H1 (cell line): Measurements from ENCODE around the gene SUDS3. TPM values are rescaled to one million over a fixed set of nuclear protein-coding genes. Genes with fewer than 3 reads are reported as not detected.

Source experiments
- BACH1 ChIP-seq: IDR thresholded peaks from 2 replicates; pipeline ENCODE4 v1.6.1; 2012; ENCODE audit warnings: low read length, improper control_type of control experiment
- CBX5 ChIP-seq: fragments of 300-800, 300-1000 bp; sonication (generic); IDR thresholded peaks from 2 replicates; pipeline ENCODE4 v1.7.1; 2016; ENCODE audit warnings: antibody characterized with exemption, low read length, low read depth
- CREB1 ChIP-seq: IDR thresholded peaks from 2 replicates; pipeline ENCODE4 v1.6.1; 2012; ENCODE audit warnings: inconsistent platforms
- CTBP2 ChIP-seq: IDR thresholded peaks from 2 replicates; pipeline ENCODE4 v1.7.0; 2011; ENCODE audit warnings: borderline replicate concordance, mild to moderate bottlenecking, moderate library complexity, mixed read lengths, low read length; ENCODE audit not compliant: insufficient read depth, insufficient read length
- EGR1 ChIP-seq: IDR thresholded peaks from 2 replicates; pipeline ENCODE4 v1.6.1; 2011; ENCODE audit warnings: low read depth, low read length, borderline replicate concordance
- EZH2 ChIP-seq: fragments of 200-600 bp; sonication (generic); IDR thresholded peaks from 2 replicates; pipeline ENCODE4 v1.7.1; 2012; ENCODE audit warnings: low read depth, mild to moderate bottlenecking, moderate library complexity, low read length, inconsistent platforms; ENCODE audit not compliant: severe bottlenecking
- GABPA ChIP-seq: IDR thresholded peaks from 2 replicates; pipeline ENCODE4 v1.6.1; 2011; ENCODE audit warnings: mild to moderate bottlenecking, low read length, moderate library complexity, borderline replicate concordance; ENCODE audit not compliant: insufficient read depth
- HDAC2 ChIP-seq, 2 experiments: fragments of 300-600 bp in 1 of 2; sonication (generic) in 1 of 2; IDR thresholded peaks; 2 replicates each; pipeline ENCODE4 v1.6.1; 2011 to 2012; ENCODE audit warnings: low read depth in 2 of 2, low read length in 2 of 2, mild to moderate bottlenecking in 2 of 2, moderate library complexity in 2 of 2, borderline replicate concordance in 1 of 2, inconsistent platforms in 1 of 2
- NANOG ChIP-seq: IDR thresholded peaks from 2 replicates; pipeline ENCODE4 v1.6.1; 2011; ENCODE audit warnings: low read length, low read depth, mild to moderate bottlenecking, inconsistent platforms; ENCODE audit not compliant: insufficient read depth, poor library complexity, severe bottlenecking
- RNF2 ChIP-seq: fragments of 200-900, 300-1000 bp; sonication (generic); IDR thresholded peaks from 2 replicates; pipeline ENCODE4 v1.7.1; 2016; ENCODE audit warnings: borderline replicate concordance, low read depth, mild to moderate bottlenecking, antibody characterized with exemption, low read length; ENCODE audit not compliant: poor library complexity, severe bottlenecking; ENCODE audit errors: missing control alignments
- SAP30 ChIP-seq: fragments of 300-600 bp; sonication (generic); IDR thresholded peaks from 2 replicates; pipeline ENCODE4 v1.7.1; 2012; ENCODE audit warnings: low read length, moderate library complexity, mild to moderate bottlenecking, inconsistent platforms; ENCODE audit not compliant: insufficient read depth, insufficient replicate concordance
- SIRT6 ChIP-seq: IDR thresholded peaks from one replicate; pipeline ENCODE4 v1.7.1; 2012; ENCODE audit warnings: low read length, inconsistent platforms
- SIX5 ChIP-seq: IDR thresholded peaks from 2 replicates; pipeline ENCODE4 v1.6.1; 2011; ENCODE audit warnings: mild to moderate bottlenecking, low read depth, low read length
- SP4 ChIP-seq: IDR thresholded peaks from 2 replicates; pipeline ENCODE4 v1.6.1; 2012; ENCODE audit warnings: low read length, inconsistent platforms
- TBP ChIP-seq: IDR thresholded peaks from 2 replicates; pipeline ENCODE4 v1.6.1; 2011; ENCODE audit warnings: low read depth, low read length, improper control_type of control experiment
- YY1 ChIP-seq: IDR thresholded peaks from 2 replicates; pipeline ENCODE4 v1.6.1; 2011; ENCODE audit warnings: low read depth, mild to moderate bottlenecking, low read length
- polyA plus RNA-seq, 7 experiments: library from polyadenylated mRNA; depleted of rRNA in 3 of 7; stranded (reverse) in 5 of 7; unstranded in 2 of 7; fragments of >200 nt in 5 of 7; fragments of 200-250 nt in 2 of 7; gene quantifications; 1 replicate in 5 of 7; 2 replicates in 1 of 7; 4 replicates in 1 of 7; pipeline versions ENCODE4 v1.2.1 to v1.2.3, GENCODE V29; 2011 to 2013; ENCODE audit warnings: missing spikeins in 2 of 7, mixed read lengths in 2 of 7
- total RNA-seq: library from RNA; stranded (reverse); fragmentation: NEBNext Ultra II Directional; extraction: Animal tissue kit (Norgen Biotek cat#: 25700); gene quantifications from 2 replicates; pipeline ENCODE4 v1.2.1, GENCODE V29; 2021
- TF ChIP-seq, protein P1 (sequence below): IDR thresholded peaks from 2 replicates; pipeline ENCODE4 v1.6.1; 2011; ENCODE audit warnings: low read depth, mild to moderate bottlenecking, low read length; ENCODE audit not compliant: insufficient read depth
- TF ChIP-seq, protein P2 (sequence below): IDR thresholded peaks from 2 replicates; pipeline ENCODE4 v1.6.1; 2012; ENCODE audit warnings: low read length, inconsistent platforms
- TF ChIP-seq, protein P3 (sequence below): IDR thresholded peaks from 2 replicates; pipeline ENCODE4 v1.6.1; 2012; ENCODE audit warnings: inconsistent platforms

SUDS3 gene
- total and polyA plus RNA-seq, 2 of the 8 experiments (the other 6 are each of a cell fraction or from before 2014, with no cell fraction given): 30.0 to 58.7 TPM

DNA sequence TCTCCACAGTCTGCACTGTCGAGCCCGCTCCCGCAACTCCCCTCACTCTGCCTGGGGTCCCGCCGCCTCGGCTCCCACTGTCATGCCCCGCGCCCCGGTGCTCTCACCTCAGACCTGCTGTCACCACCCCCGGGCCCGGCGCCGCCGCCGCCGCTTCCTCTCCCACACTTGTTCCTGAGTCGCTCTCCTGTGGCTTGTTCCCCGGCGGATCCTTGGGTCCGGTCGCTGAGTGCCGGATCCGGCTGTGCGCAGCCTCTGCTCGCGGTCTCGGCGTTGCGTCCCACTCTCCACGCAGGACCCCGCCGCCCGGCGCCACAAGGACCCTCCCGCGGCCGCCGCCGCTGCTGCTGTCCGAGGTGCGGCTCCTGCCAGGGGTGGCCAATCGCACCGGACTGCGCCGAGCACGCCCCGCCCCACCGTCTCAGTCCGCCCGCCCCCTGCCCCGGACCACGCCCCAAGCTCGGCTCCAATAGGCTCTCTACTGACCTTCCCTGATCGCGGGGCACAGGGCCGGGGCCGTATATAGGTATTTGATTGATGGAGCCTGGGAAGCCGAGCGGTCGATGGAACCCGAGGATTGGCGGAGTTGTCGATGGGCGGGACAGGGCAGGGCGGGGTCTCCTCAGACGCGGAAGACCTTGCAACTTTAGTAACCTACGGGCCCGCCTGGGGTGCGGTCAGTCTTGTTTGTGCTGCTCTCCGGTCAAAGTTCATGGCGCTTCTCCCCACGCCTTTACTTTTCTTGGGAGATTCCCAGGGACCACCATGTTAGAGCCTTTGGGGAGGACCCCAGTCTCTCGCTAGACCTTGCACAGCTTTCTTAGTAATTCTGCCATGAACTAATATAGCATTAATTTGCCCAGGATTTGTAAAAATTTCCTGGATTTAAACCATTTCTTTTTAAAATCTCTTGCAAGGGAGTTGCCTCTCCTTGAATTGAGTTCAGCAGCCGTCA is 3.5 kb upstream of the SUDS3 start, which contains the start of gene TAOK3 (continued):
- TF ChIP-seq, protein P1, sequence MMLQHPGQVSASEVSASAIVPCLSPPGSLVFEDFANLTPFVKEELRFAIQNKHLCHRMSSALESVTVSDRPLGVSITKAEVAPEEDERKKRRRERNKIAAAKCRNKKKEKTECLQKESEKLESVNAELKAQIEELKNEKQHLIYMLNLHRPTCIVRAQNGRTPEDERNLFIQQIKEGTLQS: no peak
- peak; percentile 21; the same call in 1 of the 2 replicates for TF ChIP-seq CREB1
- TF ChIP-seq EGR1: 0 out of 2 replicates have a peak, but pooled peaks have one; percentile 15
- no peak for TF ChIP-seq SIRT6
- TF ChIP-seq SIX5: no peak
- peak; percentile 56; the same call in 1 of the 2 replicates for TF ChIP-seq BACH1
- TF ChIP-seq CTBP2: no peak
- TF ChIP-seq EZH2: no peak
- no peak for TF ChIP-seq SAP30
- TF ChIP-seq YY1: peak; percentile 46; the same call in 1 of the 2 replicates
- peak; percentile 95 for TF ChIP-seq SP4
- TF ChIP-seq NANOG: no peak
- TF ChIP-seq GABPA: no peak
- no peak for TF ChIP-seq CBX5
- TF ChIP-seq, protein P2, sequence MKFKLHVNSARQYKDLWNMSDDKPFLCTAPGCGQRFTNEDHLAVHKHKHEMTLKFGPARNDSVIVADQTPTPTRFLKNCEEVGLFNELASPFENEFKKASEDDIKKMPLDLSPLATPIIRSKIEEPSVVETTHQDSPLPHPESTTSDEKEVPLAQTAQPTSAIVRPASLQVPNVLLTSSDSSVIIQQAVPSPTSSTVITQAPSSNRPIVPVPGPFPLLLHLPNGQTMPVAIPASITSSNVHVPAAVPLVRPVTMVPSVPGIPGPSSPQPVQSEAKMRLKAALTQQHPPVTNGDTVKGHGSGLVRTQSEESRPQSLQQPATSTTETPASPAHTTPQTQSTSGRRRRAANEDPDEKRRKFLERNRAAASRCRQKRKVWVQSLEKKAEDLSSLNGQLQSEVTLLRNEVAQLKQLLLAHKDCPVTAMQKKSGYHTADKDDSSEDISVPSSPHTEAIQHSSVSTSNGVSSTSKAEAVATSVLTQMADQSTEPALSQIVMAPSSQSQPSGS: no peak
- TF ChIP-seq TBP: peak; percentile 79
- TF ChIP-seq, protein P3, sequence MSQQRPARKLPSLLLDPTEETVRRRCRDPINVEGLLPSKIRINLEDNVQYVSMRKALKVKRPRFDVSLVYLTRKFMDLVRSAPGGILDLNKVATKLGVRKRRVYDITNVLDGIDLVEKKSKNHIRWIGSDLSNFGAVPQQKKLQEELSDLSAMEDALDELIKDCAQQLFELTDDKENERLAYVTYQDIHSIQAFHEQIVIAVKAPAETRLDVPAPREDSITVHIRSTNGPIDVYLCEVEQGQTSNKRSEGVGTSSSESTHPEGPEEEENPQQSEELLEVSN: no peak
- TF ChIP-seq RNF2: no peak
- peak in 1 of 2 experiments; percentile 88; a peak in 2 of 4 replicates for TF ChIP-seq HDAC2 (IDR thresholded peaks at IDR 0.05; ENCODE audit: borderline replicate concordance in 1 of 2, low read depth in 2 of 2, low read length in 2 of 2)
